NT2/D1 (cell line): ENCODE data around the gene MRPL4.

Source experiments
- SUZ12 ChIP-seq: IDR thresholded peaks from 2 replicates; pipeline ENCODE4 v1.6.1; 2011; ENCODE audit not compliant: insufficient read length, insufficient read depth; ENCODE audit errors: extremely low read depth
- YY1 ChIP-seq: IDR thresholded peaks from 2 replicates; pipeline ENCODE4 v1.6.1; 2011; ENCODE audit not compliant: insufficient read length, insufficient read depth
- ZNF274 ChIP-seq: IDR thresholded peaks from 2 replicates; pipeline ENCODE4 v1.6.1; 2011; ENCODE audit warnings: mild to moderate bottlenecking, low read depth, low read length

DNA sequence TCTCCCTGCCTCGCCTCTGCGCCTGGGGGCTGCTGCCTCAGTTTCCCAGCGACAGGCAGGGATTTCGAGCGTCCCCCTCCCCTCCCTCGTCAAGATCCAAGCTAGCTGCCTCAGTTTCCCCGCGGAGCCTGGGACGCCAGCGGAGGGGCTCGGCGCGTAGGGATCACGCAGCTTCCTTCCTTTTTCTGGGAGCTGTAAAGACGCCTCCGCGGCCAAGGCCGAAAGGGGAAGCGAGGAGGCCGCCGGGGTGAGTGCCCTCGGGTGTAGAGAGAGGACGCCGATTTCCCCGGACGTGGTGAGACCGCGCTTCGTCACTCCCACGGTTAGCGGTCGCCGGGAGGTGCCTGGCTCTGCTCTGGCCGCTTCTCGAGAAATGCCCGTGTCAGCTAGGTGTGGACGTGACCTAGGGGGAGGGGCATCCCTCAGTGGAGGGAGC, 18.2 kb downstream of the MRPL4 start:
- TF ChIP-seq SUZ12 (no peak), YY1 (no peak), ZNF274 (no peak)
